Fibroblast of the aortic adventitia (primary cell): Measurements from ENCODE around the gene RPL21. TPM values are rescaled to one million over a fixed set of nuclear protein-coding genes. Genes with fewer than 3 reads are reported as not detected.
"Not testable (repeated sequence)": the region's sequence is repeated elsewhere in the genome, so short reads cannot be mapped to it uniquely, and the experiment has no call there.

Source experiments
- DNase-seq: peaks from one replicate; pipeline ENCODE4 v3.0.0-alpha.2; 2010; ENCODE audit warnings: low read depth
- H3K4me3 ChIP-seq: 2 replicates; pipeline ENCODE4 v1.5.1; 2011; ENCODE audit warnings: low read depth, mild to moderate bottlenecking, control low read depth, low read length, moderate library complexity
- CTCF ChIP-seq: IDR thresholded peaks from 2 replicates; pipeline ENCODE4 v1.5.1; 2011; ENCODE audit warnings: mild to moderate bottlenecking, low read length, control low read depth, inconsistent platforms; ENCODE audit not compliant: insufficient read depth
- total RNA-seq: library from RNA; depleted of rRNA; stranded (reverse); fragments of >200 nt; gene quantifications from 2 replicates; pipeline ENCODE4 v1.2.3, GENCODE V29; 2012; ENCODE audit warnings: low replicate concordance

The RPL21 gene
- total RNA-seq, 1 donor: 1,402 TPM

DNA sequence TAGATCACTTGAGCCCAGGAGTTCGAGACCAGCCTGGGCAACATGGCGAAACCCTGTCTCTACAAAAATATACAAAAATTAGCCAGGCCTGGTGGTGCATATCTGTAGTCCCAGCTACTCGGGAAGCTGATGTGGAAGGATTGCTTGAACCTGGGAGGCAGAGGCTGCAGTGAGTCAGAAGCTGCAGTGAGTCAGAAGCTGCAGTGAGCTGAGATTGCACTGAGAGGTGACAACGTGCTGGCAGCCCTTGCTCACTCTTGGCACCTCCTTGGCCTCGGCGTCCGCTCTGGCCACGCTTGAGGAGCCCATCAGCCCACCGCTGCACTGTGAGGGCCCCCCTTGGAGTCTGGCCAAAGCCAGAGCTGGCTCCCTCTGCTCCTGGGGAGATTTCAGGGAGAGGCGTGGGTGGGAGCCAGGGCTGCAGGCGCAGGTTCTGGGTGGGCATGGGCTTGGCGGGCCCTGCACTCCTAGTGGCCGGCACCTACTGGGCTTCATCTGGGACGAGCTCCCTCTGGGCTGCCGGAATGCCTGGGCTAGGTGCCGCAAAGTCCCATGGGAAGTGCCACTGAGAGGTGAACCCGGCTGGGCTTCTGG lies 39.5 kb upstream of the RPL21 start:
- TF ChIP-seq CTCF: no peak
- H3K4me3 ChIP-seq: no peak overlapping the region
- peak; percentile 69 for DNase-seq

- H3K4me3 ChIP-seq, DNase-seq: not testable (repeated sequence)
Observed at GRCh38 chr13:27213386-27213785, 38.0 kb upstream of the RPL21 start.

- H3K4me3 ChIP-seq, DNase-seq: not testable (repeated sequence)
Observed at GRCh38 chr13:27217791-27218190, 33.6 kb upstream of the RPL21 start.

GRCh38 chr13:27218861-27219260 lies 32.5 kb upstream of the RPL21 start:
- DNase-seq: peak; percentile 13
- not testable (repeated sequence) for H3K4me3 ChIP-seq

DNA sequence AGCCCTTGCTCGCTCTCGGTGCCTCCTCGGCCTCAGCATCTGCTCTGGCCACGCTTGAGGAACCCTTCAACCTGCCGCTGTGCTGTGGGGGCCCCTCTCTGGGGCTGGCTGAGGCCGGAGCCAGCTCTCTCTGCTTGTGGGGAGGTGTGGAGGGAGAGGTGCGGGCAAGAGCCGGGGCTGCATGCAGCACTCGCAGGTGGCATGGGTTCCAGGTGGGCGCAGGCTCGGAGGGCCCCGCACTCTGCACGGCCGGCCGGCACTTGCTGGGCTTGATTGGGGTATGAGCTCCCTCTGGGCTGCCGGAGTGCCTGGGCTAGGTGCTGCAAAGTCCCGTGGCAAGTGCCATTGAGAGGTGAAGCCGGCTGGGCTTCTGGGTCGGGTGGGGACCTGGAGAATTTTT lies 31.7 kb upstream of the RPL21 start:
- no peak for DNase-seq
- no peak overlapping the region for H3K4me3 ChIP-seq
- TF ChIP-seq CTCF: no peak

DNA sequence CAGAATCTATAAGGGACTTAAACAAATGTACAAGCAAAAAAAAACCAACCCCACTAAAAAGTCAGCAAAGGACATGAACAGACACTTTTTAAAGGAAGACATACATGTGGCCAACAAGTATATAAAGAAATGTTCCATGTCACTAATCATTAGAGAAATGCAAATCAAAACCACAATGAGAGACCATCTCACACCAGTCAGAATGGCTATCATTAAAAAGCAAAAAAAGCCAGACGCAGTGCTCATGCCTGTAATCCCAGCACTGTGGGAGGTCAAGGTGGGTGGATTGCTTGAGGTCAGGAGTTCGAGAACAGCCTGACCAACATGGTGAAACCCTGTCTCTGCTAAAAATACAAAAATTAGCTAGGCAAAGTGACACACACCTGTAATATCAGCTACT lies 29.3 kb upstream of the RPL21 start:
- DNase-seq, H3K4me3 ChIP-seq: not testable (repeated sequence)

DNA sequence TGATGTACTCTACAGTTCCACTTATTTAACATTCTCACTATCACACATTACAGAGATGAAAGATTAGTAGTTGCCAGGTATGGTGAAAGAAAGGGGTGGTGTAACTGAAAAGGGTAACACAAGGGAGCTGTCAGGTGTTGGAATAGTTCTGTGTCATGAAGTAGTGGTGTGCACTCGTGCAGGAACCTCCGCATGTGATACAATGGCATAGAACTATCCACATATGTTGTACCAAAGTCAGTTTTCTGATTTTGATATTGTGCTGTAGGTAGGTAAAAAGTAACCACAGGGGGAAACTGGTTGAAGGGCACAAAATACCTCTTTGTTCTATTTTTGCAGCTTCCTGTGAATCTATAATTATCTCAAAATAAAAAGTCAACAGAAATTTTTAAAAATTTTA lies 24.4 kb upstream of the RPL21 start:
- no peak overlapping the region for H3K4me3 ChIP-seq

DNA sequence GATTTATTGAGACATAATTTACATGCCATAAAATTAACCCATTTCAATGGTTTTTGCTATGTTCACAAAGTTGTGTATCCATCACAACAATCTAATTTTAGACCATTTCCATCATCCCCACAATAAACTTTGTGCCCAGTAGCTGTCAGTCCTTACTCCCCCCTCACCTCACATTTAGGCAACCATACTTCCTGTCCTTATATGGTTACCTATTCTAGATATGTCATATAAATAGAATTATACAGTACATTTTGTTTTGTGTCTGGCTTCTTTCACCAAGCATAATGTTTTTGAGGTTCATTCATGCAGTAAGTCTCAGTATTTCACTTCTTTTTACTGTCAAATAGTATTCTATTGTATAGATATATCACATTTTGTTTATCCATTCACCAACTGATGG lies 23.2 kb upstream of the RPL21 start:
- TF ChIP-seq CTCF: no peak
- no peak for DNase-seq
- H3K4me3 ChIP-seq: no peak overlapping the region

More for the DNA sequence above, 24.4 kb upstream of the RPL21 start:
- DNase-seq: no peak
- TF ChIP-seq CTCF: no peak

DNA sequence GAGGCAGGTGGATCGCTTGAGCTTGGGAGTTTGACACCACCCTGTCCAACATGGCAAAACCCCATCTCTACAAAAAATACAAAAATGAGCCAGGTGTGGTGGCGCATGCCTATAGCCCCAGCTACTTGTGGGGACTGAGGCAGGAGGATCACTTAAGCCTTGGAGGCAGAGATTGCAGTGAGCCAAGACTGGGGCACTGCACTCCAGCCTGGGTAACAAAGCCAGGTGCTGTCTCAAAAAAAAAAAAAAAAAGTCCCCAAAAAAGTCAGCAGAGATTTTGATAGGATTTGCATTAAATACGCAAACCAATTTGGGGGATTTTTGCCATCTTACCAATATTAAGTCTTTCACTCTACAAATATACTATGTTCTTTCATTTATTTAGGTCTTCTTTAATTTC lies 21.7 kb upstream of the RPL21 start:
- H3K4me3 ChIP-seq: no peak overlapping the region
- no peak for DNase-seq
- TF ChIP-seq CTCF: no peak
